ENCODE measurements around the gene ZSWIM4.

- TF ChIP-seq EP300 (IDR thresholded peaks at IDR 0.05) (no peak), POLR2AphosphoS5 (IDR thresholded peaks at IDR 0.05) (peak in 1 of 4 donors; percentile 29)
Observed at GRCh38 chr19:13865571-13866462, 70.6 kb downstream of the ZSWIM4 start.
